Fibroblast of lung (primary cell): ENCODE data around the gene GPR3. TPM values are rescaled to one million over a fixed set of nuclear protein-coding genes. Genes with fewer than 3 reads are reported as not detected.

Experiments used
- DNase-seq, 2 donors: peaks; one replicate each; pipeline versions ENCODE4 v3.0.0 to v3.0.0-alpha.2; 2010; ENCODE audit warnings: low read depth in 2 of 2
- H2AFZ ChIP-seq: 2 replicates; pipeline ENCODE4 v1.5.1; 2012; ENCODE audit warnings: low read length, control low read depth, inconsistent platforms
- H3K27ac ChIP-seq: 2 replicates; pipeline ENCODE4 v1.5.1; 2011; ENCODE audit warnings: low read length, control low read depth; ENCODE audit not compliant: insufficient read depth
- H3K27me3 ChIP-seq: 2 replicates; pipeline ENCODE4 v1.5.1; 2011; ENCODE audit warnings: mild to moderate bottlenecking, low read length; ENCODE audit not compliant: control insufficient read depth, insufficient read depth
- H3K36me3 ChIP-seq: 2 replicates; pipeline ENCODE4 v1.5.1; 2011; ENCODE audit warnings: low read length; ENCODE audit not compliant: control insufficient read depth, insufficient read depth
- H3K4me1 ChIP-seq: 2 replicates; pipeline ENCODE4 v1.5.1; 2011; ENCODE audit warnings: low read length; ENCODE audit not compliant: control insufficient read depth, insufficient read depth; ENCODE audit errors: extremely low read depth
- H3K4me2 ChIP-seq: 2 replicates; pipeline ENCODE4 v1.5.1; 2011; ENCODE audit warnings: low read length, control low read depth; ENCODE audit not compliant: insufficient read depth; ENCODE audit errors: extremely low read depth
- H3K4me3 ChIP-seq, 4 experiments: fragments of 200-600 bp in 1 of 4; sonication (generic) in 1 of 4; replicated peaks in 1 of 4; 2 replicates each; pipeline ENCODE4 v1.5.1; 2011 to 2016; ENCODE audit warnings: low read length in 4 of 4, low read depth in 3 of 4, mild to moderate bottlenecking in 3 of 4, control low read depth in 2 of 4, inconsistent platforms in 1 of 4, mixed read lengths in 1 of 4; ENCODE audit not compliant: insufficient read depth in 1 of 4; ENCODE audit errors: control extremely low read depth in 1 of 4
- H3K79me2 ChIP-seq: 2 replicates; pipeline ENCODE4 v1.5.1; 2012; ENCODE audit warnings: mild to moderate bottlenecking, low read length, inconsistent platforms; ENCODE audit not compliant: control insufficient read depth, insufficient read depth
- H3K9ac ChIP-seq: 2 replicates; pipeline ENCODE4 v1.5.1; 2011; ENCODE audit warnings: mild to moderate bottlenecking, low read length, control low read depth; ENCODE audit not compliant: insufficient read depth
- H3K9me3 ChIP-seq: 2 replicates; pipeline ENCODE4 v1.5.1; 2012; ENCODE audit warnings: low read depth, low read length; ENCODE audit not compliant: control insufficient read depth, insufficient read depth
- H4K20me1 ChIP-seq: 2 replicates; pipeline ENCODE4 v1.5.1; 2011; ENCODE audit warnings: low read length; ENCODE audit not compliant: control insufficient read depth, insufficient read depth; ENCODE audit errors: extremely low read depth
- CTCF ChIP-seq, 2 donors: IDR thresholded peaks in 1 of 2; conservative IDR thresholded peaks in 1 of 2; 1 replicate in 1 of 2; 2 replicates in 1 of 2; pipeline ENCODE4 v1.5.1; 2011 to 2012; ENCODE audit warnings: low read length in 2 of 2, control low read depth in 1 of 2, inconsistent platforms in 1 of 2, low read depth in 1 of 2, mild to moderate bottlenecking in 1 of 2
- EZH2 ChIP-seq: IDR thresholded peaks from 2 replicates; pipeline ENCODE4 v1.5.1; 2012; ENCODE audit warnings: low read length, control low read depth, mild to moderate bottlenecking; ENCODE audit errors: missing control alignments
- polyA plus RNA-seq, 2 donors: library from polyadenylated mRNA; depleted of rRNA in 1 of 2; stranded (reverse) in 1 of 2; unstranded in 1 of 2; fragments of >200 nt; gene quantifications; 2 replicates each; pipeline ENCODE4 v1.2.1, GENCODE V29; 2011 to 2012; ENCODE audit warnings: missing spikeins in 1 of 2
- total RNA-seq: library from RNA; depleted of rRNA; stranded (reverse); fragments of >200 nt; gene quantifications from 2 replicates; pipeline ENCODE4 v1.2.1, GENCODE V29; 2014

Gene GPR3
- total and polyA plus RNA-seq, 2 donors (not counting 1 experiment from before 2014, with no cell fraction given): 0.17 to 0.82 TPM

GRCh38 chr1:27346991-27347624 lies 45.3 kb upstream of the GPR3 start:
- Histone ChIP-seq H3K79me2 (no peaks in the 10 kb centered on the region), H3K4me1 (no peaks in the 10 kb centered on the region), H2AFZ (no peak overlapping the region), H3K4me3 (no peak overlapping the region), H3K9ac (no peak overlapping the region), H3K27me3 (no peaks in the 10 kb centered on the region), H3K9me3 (no peaks in the 10 kb centered on the region), H4K20me1 (no peaks in the 10 kb centered on the region), H3K27ac (no peak overlapping the region), H3K36me3 (no peaks in the 10 kb centered on the region), H3K4me2 (no peak overlapping the region)
- peak in 1 of 2 donors; percentile 38 for DNase-seq
- TF ChIP-seq EZH2: no peak

GRCh38 chr1:27348861-27349783 lies 43.3 kb upstream of the GPR3 start:
- Histone ChIP-seq H3K4me2 (peak overlapping the region; percentile 78), H3K9me3 (no peaks in the 10 kb centered on the region), H3K9ac (no peak overlapping the region), H3K27ac (no peak overlapping the region), H3K27me3 (no peaks in the 10 kb centered on the region), H4K20me1 (no peaks in the 10 kb centered on the region), H3K4me3 (peak overlapping the region in 3 of 4 experiments; percentile 21 to 51 (median 29)), H3K4me1 (no peaks in the 10 kb centered on the region), H3K79me2 (no peaks in the 10 kb centered on the region), H3K36me3 (no peaks in the 10 kb centered on the region), H2AFZ (no peak overlapping the region)
- peak in 1 of 2 donors; percentile 45 for DNase-seq
- TF ChIP-seq EZH2 (no peak), CTCF (conservative IDR thresholded peaks at IDR 0.05 in 1 of 2, IDR thresholded peaks at IDR 0.05 in 1 of 2; ENCODE audit: low read depth in 1 of 2, low read length in 2 of 2) (no peak)

GRCh38 chr1:27349784-27350662 lies 42.4 kb upstream of the GPR3 start:
- H3K4me3 ChIP-seq: peak overlapping the region in 3 of 4 experiments; percentile 21 to 51 (median 29)
- no peaks in the 10 kb centered on the region for H3K79me2 ChIP-seq
- H3K9ac ChIP-seq: peak overlapping the region; percentile 2
- H3K27ac ChIP-seq: no peak overlapping the region
- no peaks in the 10 kb centered on the region for H3K36me3 ChIP-seq
- H3K4me2 ChIP-seq: peak overlapping the region; percentile 78
- TF ChIP-seq CTCF (conservative IDR thresholded peaks at IDR 0.05 in 1 of 2, IDR thresholded peaks at IDR 0.05 in 1 of 2; ENCODE audit: low read depth in 1 of 2, low read length in 2 of 2) (no peak), EZH2 (no peak)
- no peaks in the 10 kb centered on the region for H3K27me3 ChIP-seq
- no peaks in the 10 kb centered on the region for H3K4me1 ChIP-seq
- H4K20me1 ChIP-seq: no peaks in the 10 kb centered on the region
- no peak overlapping the region for H2AFZ ChIP-seq
- DNase-seq: peak; percentile 60 to 78
- H3K9me3 ChIP-seq: no peaks in the 10 kb centered on the region
